ENCODE measurements around the gene RCN1. TPM values are rescaled to one million over a fixed set of nuclear protein-coding genes. Genes with fewer than 3 reads are reported as not detected.

RCN1 gene
- total and polyA plus RNA-seq, 9 of the 15 experiments (the other 6 are each of a cell fraction or from before 2014, with no cell fraction given) = 2.1 to 8.7 (median 7.2) TPM

DNA sequence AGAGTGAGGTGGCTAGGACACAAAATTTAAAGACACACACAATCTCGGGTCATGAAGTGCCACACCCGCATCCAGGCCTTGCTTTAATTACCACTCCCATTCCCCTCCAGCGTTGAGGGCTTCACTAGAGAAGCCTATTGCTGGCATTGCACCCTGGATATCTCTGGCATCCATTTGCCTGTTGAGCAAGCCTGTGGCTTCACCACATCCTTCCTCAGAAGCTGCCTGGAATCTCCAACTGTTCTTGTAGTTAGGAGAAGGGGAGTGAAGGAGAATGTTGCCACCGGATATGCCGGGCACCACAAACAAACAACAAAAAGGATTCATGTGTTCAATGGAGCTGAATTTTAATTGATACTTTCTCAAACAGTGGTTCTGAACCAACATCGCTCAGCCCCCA lies 34.4 kb upstream of the RCN1 start (continued):
- TF ChIP-seq, protein P1, sequence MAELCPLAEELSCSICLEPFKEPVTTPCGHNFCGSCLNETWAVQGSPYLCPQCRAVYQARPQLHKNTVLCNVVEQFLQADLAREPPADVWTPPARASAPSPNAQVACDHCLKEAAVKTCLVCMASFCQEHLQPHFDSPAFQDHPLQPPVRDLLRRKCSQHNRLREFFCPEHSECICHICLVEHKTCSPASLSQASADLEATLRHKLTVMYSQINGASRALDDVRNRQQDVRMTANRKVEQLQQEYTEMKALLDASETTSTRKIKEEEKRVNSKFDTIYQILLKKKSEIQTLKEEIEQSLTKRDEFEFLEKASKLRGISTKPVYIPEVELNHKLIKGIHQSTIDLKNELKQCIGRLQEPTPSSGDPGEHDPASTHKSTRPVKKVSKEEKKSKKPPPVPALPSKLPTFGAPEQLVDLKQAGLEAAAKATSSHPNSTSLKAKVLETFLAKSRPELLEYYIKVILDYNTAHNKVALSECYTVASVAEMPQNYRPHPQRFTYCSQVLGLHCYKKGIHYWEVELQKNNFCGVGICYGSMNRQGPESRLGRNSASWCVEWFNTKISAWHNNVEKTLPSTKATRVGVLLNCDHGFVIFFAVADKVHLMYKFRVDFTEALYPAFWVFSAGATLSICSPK (IDR thresholded peaks at IDR 0.05; ENCODE audit: borderline replicate concordance) = no peak
- TF ChIP-seq ZC3H4 (CRISPR knock-in tag; IDR thresholded peaks at IDR 0.05; ENCODE audit: borderline replicate concordance) (no peak), ZNF717 (CRISPR knock-in tag; IDR thresholded peaks at IDR 0.05) (no peak), KLF1 (tag; IDR thresholded peaks at IDR 0.05) (no peak), CTBP1 (IDR thresholded peaks at IDR 0.05; ENCODE audit: borderline replicate concordance) (no peak), SRSF9 (IDR thresholded peaks at IDR 0.05; ENCODE audit: borderline replicate concordance, low read depth, low read length) (no peak), BHLHE40 (IDR thresholded peaks at IDR 0.05; ENCODE audit: low read length) (no peak), EP300 (IDR thresholded peaks at IDR 0.05; ENCODE audit: low read length) (no peak), DDX20 (tag; IDR thresholded peaks at IDR 0.05; ENCODE audit: low read depth) (no peak)
- TF ChIP-seq, protein P2, sequence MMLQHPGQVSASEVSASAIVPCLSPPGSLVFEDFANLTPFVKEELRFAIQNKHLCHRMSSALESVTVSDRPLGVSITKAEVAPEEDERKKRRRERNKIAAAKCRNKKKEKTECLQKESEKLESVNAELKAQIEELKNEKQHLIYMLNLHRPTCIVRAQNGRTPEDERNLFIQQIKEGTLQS (IDR thresholded peaks at IDR 0.05) = no peak
- TF ChIP-seq, protein P2 (CRISPR knock-in tag; conservative IDR thresholded peaks at IDR 0.05) = no peak
- TF ChIP-seq, protein P3, sequence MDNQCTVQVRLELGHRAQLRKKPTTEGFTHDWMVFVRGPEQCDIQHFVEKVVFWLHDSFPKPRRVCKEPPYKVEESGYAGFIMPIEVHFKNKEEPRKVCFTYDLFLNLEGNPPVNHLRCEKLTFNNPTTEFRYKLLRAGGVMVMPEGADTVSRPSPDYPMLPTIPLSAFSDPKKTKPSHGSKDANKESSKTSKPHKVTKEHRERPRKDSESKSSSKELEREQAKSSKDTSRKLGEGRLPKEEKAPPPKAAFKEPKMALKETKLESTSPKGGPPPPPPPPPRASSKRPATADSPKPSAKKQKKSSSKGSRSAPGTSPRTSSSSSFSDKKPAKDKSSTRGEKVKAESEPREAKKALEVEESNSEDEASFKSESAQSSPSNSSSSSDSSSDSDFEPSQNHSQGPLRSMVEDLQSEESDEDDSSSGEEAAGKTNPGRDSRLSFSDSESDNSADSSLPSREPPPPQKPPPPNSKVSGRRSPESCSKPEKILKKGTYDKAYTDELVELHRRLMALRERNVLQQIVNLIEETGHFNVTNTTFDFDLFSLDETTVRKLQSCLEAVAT (IDR thresholded peaks at IDR 0.05) = no peak
